Pons (tissue), 1 donor: ENCODE measurements around the gene ADGRL1.

Experiments used
- DNase-seq: peaks from one replicate; pipeline ENCODE4 v3.0.0-alpha.2; 2016; ENCODE audit warnings: low spot score

ADGRL1 gene

DNA sequence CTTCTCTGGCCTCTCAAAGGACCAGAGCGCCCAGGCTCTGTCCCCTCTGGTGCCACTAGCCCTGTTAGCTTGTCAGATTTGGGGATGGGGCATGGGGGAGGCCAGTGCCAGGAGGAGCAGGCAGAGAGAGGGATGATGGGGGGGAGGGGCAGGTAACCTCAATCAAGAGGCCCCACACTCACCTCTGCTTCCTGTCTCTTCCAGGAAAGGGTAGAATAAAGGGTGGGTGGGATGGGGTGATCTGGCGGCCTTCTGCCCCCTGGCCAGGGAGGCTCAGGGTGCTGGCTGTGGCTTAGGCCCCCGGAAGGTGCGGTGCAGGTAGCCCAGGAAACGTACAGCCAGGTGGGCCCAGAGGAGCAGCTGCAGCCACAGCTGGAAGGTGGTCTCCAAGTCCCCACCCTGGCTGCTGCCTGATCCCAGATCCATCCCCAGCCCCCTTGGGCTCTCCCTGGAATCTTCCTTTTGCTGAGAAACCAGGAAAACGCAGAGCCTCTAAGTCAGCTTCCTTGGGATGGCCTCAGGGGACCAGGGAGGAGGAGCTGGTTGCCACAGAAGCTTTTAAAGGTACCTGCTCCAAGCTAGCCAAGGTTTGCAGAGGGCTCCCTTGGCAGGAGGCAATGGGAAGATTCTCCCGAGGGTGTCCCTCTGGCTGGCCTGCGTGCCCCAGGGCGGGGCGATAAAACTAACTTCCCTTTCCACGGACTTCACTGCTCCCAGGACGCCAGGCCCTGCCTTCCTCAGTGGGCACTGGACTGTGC, 93.7 kb downstream of the ADGRL1 start:
- DNase-seq: no peak

DNA sequence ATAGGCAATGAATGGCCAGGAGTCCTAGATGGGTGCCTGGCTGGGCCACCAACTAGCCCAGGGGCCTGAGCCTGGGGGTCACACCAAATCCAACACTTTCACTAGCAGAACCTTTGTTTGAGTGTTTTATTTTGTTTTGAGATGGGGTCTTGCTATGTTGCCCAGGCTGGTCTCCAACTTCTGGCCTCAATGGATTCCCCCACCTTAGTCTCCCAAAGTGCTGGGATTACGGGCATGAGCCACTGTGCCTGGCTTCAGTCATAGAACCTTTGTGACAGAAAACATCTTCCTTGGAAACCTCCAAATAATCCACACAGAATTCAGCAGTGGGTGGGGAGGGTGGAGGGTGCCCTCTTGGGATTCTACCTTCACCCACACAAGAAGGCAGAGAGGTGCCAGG, 94.5 kb downstream of the ADGRL1 start:
- DNase-seq: no peak

- no peak for DNase-seq
Measured at GRCh38 chr19:14110650-14111049, 95.3 kb downstream of the ADGRL1 start.

- no peak for DNase-seq
Measured at GRCh38 chr19:14107581-14108461, 98.1 kb downstream of the ADGRL1 start.

DNA sequence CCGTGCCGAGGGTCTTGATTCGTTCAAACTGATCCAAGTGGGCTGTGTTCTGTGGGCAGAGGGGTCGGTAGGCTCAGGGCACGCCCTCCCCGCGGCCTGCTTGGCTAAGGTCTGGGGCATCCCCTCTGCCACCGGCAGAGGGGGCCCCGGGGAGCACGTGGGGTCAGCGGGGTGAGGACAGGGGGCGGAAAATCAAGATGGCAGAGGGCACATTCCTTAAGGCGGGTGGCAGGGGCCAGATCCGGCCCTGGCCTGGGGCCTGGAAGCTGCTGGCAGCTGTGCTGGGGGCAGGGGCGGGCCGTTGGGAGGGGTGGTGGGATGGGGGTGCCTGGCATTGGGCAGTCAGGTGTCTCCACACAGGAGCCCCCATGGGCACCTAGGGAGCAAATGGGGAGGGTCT, 99.1 kb downstream of the ADGRL1 start:
- no peak for DNase-seq

- no peak for DNase-seq
Measured at GRCh38 chr19:14105680-14106079, 100.3 kb downstream of the ADGRL1 start.

GRCh38 chr19:14103310-14103709, 102.7 kb downstream of the ADGRL1 start:
- no peak for DNase-seq

DNA sequence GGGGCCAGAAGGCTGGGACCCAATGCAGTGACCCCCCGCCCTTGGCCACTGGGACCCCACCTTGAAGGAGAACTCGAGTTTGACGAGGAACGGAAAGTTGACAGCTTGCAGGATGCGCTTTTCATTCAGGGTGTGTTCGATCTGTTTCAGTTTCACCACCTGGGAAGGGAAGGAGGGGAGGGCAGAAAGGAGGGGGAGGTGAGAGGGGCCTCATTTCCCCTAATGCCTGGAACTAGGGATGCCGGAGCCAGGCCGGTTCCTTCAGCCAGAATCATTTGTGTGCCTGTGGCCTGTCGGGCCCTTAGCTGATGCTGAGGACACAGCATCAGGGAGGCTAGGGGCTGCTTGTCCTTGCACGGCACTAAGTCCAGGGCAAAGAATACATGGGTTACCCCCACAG, 103.2 kb downstream of the ADGRL1 start:
- no peak for DNase-seq

- no peak for DNase-seq
Measured at GRCh38 chr19:14102102-14102696, 103.8 kb downstream of the ADGRL1 start.

GRCh38 chr19:14101003-14101545, 104.9 kb downstream of the ADGRL1 start:
- no peak for DNase-seq
